HCT116 (cell line): ENCODE measurements around the gene LCK.

ENCODE experiments used
- CEBPB ChIP-seq: IDR thresholded peaks from 2 replicates; pipeline ENCODE4 v1.6.1; 2012; ENCODE audit warnings: low read depth
- EZH2 ChIP-seq: fragments of 200-600 bp; sonication (generic); IDR thresholded peaks from 2 replicates; pipeline ENCODE4 v1.6.1; 2017; ENCODE audit warnings: antibody characterized with exemption, mixed run types
- JUND ChIP-seq: IDR thresholded peaks from 2 replicates; pipeline ENCODE4 v1.6.1; 2012
- POLR2A ChIP-seq: IDR thresholded peaks from 2 replicates; pipeline ENCODE4 v1.7.0; 2011; ENCODE audit warnings: borderline replicate concordance; ENCODE audit not compliant: insufficient read depth, insufficient read length; ENCODE audit errors: extremely low read depth
- RAD21 ChIP-seq: IDR thresholded peaks from 2 replicates; pipeline ENCODE4 v1.6.1; 2012; ENCODE audit warnings: low read depth, mild to moderate bottlenecking
- SP1 ChIP-seq: IDR thresholded peaks from 2 replicates; pipeline ENCODE4 v1.6.1; 2012; ENCODE audit warnings: low read depth
- SRF ChIP-seq: IDR thresholded peaks from 2 replicates; pipeline ENCODE4 v1.6.1; 2012; ENCODE audit warnings: low read depth
- YY1 ChIP-seq: IDR thresholded peaks from 2 replicates; pipeline ENCODE4 v1.6.1; 2011; ENCODE audit warnings: low read length, low read depth, moderate library complexity, mild to moderate bottlenecking; ENCODE audit not compliant: insufficient replicate concordance; ENCODE audit errors: extremely low read depth
- TF ChIP-seq, protein P1 (sequence below), 3 experiments: fragments of 200-600 bp in 1 of 3; sonication (generic) in 1 of 3; IDR thresholded peaks in 2 of 3; conservative IDR thresholded peaks in 1 of 3; 2 replicates each; pipeline ENCODE4 v1.5.1; 2012 to 2017; ENCODE audit warnings: low read depth in 2 of 3, low read length in 2 of 3, antibody characterized with exemption in 1 of 3, borderline replicate concordance in 1 of 3, control low read depth in 1 of 3, mild to moderate bottlenecking in 1 of 3, mixed read lengths in 1 of 3, mixed run types in 1 of 3, moderate library complexity in 1 of 3; ENCODE audit not compliant: insufficient read depth in 1 of 3
- TF ChIP-seq, protein P2 (sequence below): IDR thresholded peaks from 2 replicates; pipeline ENCODE4 v1.6.1; 2012
- TF ChIP-seq, protein P3 (sequence below): IDR thresholded peaks from 2 replicates; pipeline ENCODE4 v1.6.1; 2011; ENCODE audit warnings: mild to moderate bottlenecking, low read length, moderate library complexity; ENCODE audit not compliant: insufficient replicate concordance; ENCODE audit errors: extremely low read depth

DNA sequence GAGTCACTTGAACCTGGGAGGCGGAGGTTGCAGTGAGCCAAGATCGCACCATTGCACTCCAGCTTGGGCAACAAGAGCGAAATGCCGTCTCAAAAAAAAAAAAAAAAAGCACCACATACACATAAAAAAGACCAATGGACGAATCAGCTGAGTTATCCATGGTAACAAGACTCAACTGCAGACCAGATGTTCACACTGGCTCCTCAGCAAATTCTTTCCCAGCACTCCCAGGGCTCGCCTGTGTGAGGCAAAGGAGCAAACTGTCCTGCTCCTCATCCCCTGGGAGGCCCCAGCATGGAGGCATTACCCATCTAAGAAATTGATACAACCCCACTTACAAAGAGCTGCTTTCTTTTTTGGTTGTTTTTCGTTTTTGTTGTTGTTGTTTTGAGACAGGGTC, 32.0 kb upstream of the LCK start:
- TF ChIP-seq CEBPB (no peak), POLR2A (no peak), JUND (no peak), SP1 (no peak), YY1 (no peak), RAD21 (no peak), SRF (no peak), EZH2 (no peak)
- TF ChIP-seq, protein P1, sequence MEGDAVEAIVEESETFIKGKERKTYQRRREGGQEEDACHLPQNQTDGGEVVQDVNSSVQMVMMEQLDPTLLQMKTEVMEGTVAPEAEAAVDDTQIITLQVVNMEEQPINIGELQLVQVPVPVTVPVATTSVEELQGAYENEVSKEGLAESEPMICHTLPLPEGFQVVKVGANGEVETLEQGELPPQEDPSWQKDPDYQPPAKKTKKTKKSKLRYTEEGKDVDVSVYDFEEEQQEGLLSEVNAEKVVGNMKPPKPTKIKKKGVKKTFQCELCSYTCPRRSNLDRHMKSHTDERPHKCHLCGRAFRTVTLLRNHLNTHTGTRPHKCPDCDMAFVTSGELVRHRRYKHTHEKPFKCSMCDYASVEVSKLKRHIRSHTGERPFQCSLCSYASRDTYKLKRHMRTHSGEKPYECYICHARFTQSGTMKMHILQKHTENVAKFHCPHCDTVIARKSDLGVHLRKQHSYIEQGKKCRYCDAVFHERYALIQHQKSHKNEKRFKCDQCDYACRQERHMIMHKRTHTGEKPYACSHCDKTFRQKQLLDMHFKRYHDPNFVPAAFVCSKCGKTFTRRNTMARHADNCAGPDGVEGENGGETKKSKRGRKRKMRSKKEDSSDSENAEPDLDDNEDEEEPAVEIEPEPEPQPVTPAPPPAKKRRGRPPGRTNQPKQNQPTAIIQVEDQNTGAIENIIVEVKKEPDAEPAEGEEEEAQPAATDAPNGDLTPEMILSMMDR (IDR thresholded peaks at IDR 0.05 in 2 of 3, conservative IDR thresholded peaks at IDR 0.05 in 1 of 3; ENCODE audit: borderline replicate concordance in 1 of 3, insufficient read depth in 1 of 3, low read depth in 2 of 3, low read length in 2 of 3): no peak
- TF ChIP-seq, protein P2, sequence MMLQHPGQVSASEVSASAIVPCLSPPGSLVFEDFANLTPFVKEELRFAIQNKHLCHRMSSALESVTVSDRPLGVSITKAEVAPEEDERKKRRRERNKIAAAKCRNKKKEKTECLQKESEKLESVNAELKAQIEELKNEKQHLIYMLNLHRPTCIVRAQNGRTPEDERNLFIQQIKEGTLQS: no peak
- TF ChIP-seq, protein P3, sequence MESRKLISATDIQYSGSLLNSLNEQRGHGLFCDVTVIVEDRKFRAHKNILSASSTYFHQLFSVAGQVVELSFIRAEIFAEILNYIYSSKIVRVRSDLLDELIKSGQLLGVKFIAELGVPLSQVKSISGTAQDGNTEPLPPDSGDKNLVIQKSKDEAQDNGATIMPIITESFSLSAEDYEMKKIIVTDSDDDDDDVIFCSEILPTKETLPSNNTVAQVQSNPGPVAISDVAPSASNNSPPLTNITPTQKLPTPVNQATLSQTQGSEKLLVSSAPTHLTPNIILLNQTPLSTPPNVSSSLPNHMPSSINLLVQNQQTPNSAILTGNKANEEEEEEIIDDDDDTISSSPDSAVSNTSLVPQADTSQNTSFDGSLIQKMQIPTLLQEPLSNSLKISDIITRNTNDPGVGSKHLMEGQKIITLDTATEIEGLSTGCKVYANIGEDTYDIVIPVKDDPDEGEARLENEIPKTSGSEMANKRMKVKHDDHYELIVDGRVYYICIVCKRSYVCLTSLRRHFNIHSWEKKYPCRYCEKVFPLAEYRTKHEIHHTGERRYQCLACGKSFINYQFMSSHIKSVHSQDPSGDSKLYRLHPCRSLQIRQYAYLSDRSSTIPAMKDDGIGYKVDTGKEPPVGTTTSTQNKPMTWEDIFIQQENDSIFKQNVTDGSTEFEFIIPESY: no peak
